ENCODE measurements around the gene DEFB124.

Gene DEFB124

DNA sequence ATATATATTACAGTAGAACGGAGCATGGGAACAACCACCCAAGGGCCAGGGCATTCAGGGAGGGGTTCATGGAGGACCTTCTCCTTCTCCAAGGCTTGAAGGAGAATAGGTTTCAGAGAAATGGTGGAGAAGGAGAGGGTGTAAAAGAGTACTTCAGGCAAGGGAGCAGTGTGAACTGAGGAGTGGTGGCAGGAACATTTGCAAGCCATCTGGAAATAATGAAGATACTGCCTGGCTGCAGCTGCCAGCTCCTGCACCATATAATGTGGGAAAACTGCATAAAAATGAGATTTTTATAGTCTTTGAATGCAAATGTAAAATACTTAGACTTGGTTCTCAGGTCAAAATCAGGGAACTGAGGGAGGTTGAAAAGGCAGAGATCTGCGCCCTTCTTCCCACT, 59.3 kb downstream of the DEFB124 start:
- DNase-seq = no peak

All from NCI-H345 (cell line).